Measurements from ENCODE around the gene C8B. TPM values are rescaled to one million over a fixed set of nuclear protein-coding genes. Genes with fewer than 3 reads are reported as not detected.

Gene C8B
- total RNA-seq, 1 donor from 2014 or later, result not detected

GRCh38 chr1:56957931-56958330 is 7.9 kb downstream of the C8B start:
- DNase-seq (no peak), ATAC-seq (no peak)
- no peak for TF ChIP-seq CTCF (IDR thresholded peaks at IDR 0.05)
- Histone ChIP-seq H3K27me3 (no peaks in the 10 kb centered on the region), H3K36me3 (no peaks in the 10 kb centered on the region), H3K4me3 (no peak overlapping the region), H3K4me1 (no peaks in the 10 kb centered on the region), H3K27ac (no peak overlapping the region), H3K9me3 (no peaks in the 10 kb centered on the region)
- intact Hi-C loops (cut with DNase I), result no loop called here

- H3K27ac ChIP-seq, result no peak overlapping the region
- intact Hi-C loops (cut with DNase I), result no loop called here
Measured at GRCh38 chr1:56954664-56955063, 11.2 kb downstream of the C8B start.

GRCh38 chr1:56953386-56953785 is 12.4 kb downstream of the C8B start:
- no peaks in the 10 kb centered on the region for H3K4me1 ChIP-seq
- no peak for TF ChIP-seq CTCF (IDR thresholded peaks at IDR 0.05)
- H3K4me3 ChIP-seq, result no peak overlapping the region
- H3K27me3 ChIP-seq, result no peaks in the 10 kb centered on the region
- H3K9me3 ChIP-seq, result no peaks in the 10 kb centered on the region
- no peak for DNase-seq
- ATAC-seq, result no peak
- no peaks in the 10 kb centered on the region for H3K36me3 ChIP-seq
- H3K27ac ChIP-seq, result no peak overlapping the region
- intact Hi-C loops (cut with DNase I), result no loop called here

More at GRCh38 chr1:56954664-56955063, 11.2 kb downstream of the C8B start:
- no peak for ATAC-seq
- Histone ChIP-seq H3K9me3 (no peaks in the 10 kb centered on the region), H3K4me3 (no peak overlapping the region), H3K36me3 (no peaks in the 10 kb centered on the region), H3K4me1 (no peaks in the 10 kb centered on the region), H3K27me3 (no peaks in the 10 kb centered on the region)
- no peak for DNase-seq
- no peak for TF ChIP-seq CTCF (IDR thresholded peaks at IDR 0.05)

GRCh38 chr1:56952501-56952900 is 13.3 kb downstream of the C8B start:
- ATAC-seq, result no peak
- no peaks in the 10 kb centered on the region for H3K36me3 ChIP-seq
- no peaks in the 10 kb centered on the region for H3K27me3 ChIP-seq
- H3K9me3 ChIP-seq, result no peaks in the 10 kb centered on the region
- no peak overlapping the region for H3K27ac ChIP-seq
- no peak overlapping the region for H3K4me3 ChIP-seq
- no peak for TF ChIP-seq CTCF (IDR thresholded peaks at IDR 0.05)
- no peak for DNase-seq
- no peaks in the 10 kb centered on the region for H3K4me1 ChIP-seq
- intact Hi-C loops (cut with DNase I), result no loop called here

- H3K9me3 ChIP-seq, result no peaks in the 10 kb centered on the region
- no peak overlapping the region for H3K27ac ChIP-seq
- intact Hi-C loops (cut with DNase I), result no loop called here
- no peaks in the 10 kb centered on the region for H3K4me1 ChIP-seq
- DNase-seq (no peak), ATAC-seq (no peak)
- H3K4me3 ChIP-seq, result no peak overlapping the region
- H3K27me3 ChIP-seq, result no peaks in the 10 kb centered on the region
- no peaks in the 10 kb centered on the region for H3K36me3 ChIP-seq
- no peak for TF ChIP-seq CTCF (IDR thresholded peaks at IDR 0.05)
Measured at GRCh38 chr1:56948403-56949023, 17.3 kb downstream of the C8B start.

- no peak overlapping the region for H3K27ac ChIP-seq
- H3K9me3 ChIP-seq, result no peaks in the 10 kb centered on the region
- H3K4me1 ChIP-seq, result no peaks in the 10 kb centered on the region
- H3K27me3 ChIP-seq, result no peaks in the 10 kb centered on the region
- intact Hi-C loops (cut with DNase I), result no loop called here
- no peaks in the 10 kb centered on the region for H3K36me3 ChIP-seq
- H3K4me3 ChIP-seq, result no peak overlapping the region
- DNase-seq, result no peak
- TF ChIP-seq CTCF (IDR thresholded peaks at IDR 0.05), result no peak
- no peak for ATAC-seq
Measured at GRCh38 chr1:56940039-56940438, 25.8 kb downstream of the C8B start.

All from upper lobe of right lung (tissue), 1 donor.